NOMO-1 (cell line): Measurements from ENCODE around the gene WDR45B.

Experiments
- DNase-seq, 2 experiments: peaks; one replicate each; lab custom pipeline; 2025; ENCODE audit not compliant: unreplicated experiment in 2 of 2; lab: John Stamatoyannopoulos, UW

Gene WDR45B

GRCh38 chr17:82648165-82648668, at the start of gene WDR45B:
Gene WDR45B (minus strand): TSS chr17:82648444. CDS start chr17:82648340, 104 bp downstream.
- DNase-seq: peak; percentile 87 to 93

GRCh38 chr17:82697808-82698064, 49.5 kb upstream of the WDR45B start:
- DNase-seq: no peak

- DNase-seq: no peak
Measured at GRCh38 chr17:82696916-82697807, 48.9 kb upstream of the WDR45B start.

DNA sequence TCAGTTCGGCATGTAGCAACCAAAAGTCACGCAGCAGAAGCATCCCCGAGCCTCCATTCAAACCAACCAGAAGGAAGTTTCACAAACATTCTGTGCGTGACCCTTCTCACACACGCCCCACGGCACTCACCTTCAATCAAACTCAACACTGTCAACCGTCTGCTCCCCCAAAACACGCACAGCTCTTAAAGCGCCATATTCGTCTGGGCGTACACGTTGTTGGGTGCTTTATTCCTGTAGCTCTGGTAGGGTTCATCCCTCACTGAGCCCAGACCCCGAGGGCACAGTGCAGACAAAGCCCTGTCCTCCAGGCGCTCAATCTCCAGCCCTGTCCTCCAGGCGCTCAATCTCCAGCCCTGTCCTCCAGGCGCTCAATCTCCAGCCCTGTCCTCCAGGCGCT, 48.0 kb upstream of the WDR45B start:
- DNase-seq: no peak

- DNase-seq: no peak
Measured at GRCh38 chr17:82694647-82695046, 46.4 kb upstream of the WDR45B start.

DNA sequence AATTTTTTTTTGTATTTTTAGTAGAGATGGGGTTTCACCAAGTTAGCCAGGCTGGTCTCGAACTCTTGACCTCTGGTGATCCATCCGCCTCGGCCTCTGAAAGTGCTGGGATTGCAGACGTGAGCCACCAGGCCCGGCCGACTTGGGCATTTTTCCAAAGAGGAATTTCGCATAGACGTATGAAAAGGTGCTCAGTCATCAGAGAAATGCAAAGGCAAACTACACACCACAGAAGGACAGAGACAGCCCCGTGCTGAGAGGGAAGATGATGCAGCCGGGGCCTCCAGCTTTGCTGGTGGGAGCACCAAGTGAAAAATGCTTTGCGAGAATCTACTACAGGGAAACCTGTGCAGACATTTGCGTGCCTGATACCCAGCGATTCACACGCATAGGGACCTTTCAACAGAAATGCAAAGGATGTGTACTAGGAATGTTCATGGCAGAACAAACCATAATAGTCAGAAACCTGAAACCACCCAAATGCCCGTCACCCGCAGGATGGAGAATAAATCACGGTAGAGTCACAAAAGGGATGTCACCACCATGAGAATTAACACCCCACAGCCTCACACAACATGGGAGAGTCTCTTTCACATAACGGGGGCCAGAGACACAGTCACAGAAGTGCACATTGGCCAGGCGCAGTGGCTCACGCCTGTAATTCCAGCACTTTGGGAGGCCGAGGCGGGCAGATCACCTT, 45.1 kb upstream of the WDR45B start:
- DNase-seq: no peak

DNA sequence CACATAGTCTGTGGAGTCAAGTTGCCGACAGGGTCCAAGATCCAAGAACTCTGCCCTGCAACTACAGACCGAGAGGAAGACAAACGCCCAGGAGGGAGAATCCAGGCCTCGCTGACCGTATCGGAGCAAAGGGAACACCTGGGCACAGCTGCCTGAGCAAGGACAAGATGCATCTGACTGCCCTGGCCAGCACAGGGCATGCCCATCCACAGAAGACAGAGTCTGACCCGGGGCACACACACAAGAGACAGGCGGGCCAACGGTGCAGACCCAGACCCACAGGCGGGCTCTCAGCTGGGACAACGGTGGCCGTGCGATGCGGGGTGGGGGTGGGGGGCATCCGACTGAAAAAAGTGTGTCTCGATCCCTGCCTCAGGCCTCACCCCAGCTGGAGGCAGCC, 44.0 kb upstream of the WDR45B start:
- DNase-seq: no peak

DNA sequence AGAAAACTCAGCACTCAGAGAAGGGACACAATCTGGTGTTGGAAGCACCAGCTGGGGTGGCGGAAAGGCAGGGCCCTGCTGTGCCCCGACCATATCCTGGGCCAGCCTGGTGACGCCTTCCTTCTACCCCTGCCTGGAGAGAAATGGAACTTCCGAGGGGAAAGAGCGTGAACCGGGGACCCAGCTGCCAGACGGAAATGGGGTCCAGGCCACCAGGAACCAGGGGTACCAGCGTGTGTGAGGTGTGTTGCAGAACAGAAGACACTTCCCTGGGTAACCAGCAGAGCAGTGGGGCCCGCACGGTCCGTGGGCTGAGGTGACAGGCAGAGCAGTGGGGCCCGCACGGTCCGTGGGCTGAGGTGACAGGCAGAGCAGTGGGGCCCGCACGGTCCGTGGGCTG, 43.5 kb upstream of the WDR45B start:
- DNase-seq: no peak

- no peak for DNase-seq
Measured at GRCh38 chr17:82690786-82691489, 42.7 kb upstream of the WDR45B start.

- DNase-seq: no peak
Measured at GRCh38 chr17:82689077-82689476, 40.8 kb upstream of the WDR45B start.

DNA sequence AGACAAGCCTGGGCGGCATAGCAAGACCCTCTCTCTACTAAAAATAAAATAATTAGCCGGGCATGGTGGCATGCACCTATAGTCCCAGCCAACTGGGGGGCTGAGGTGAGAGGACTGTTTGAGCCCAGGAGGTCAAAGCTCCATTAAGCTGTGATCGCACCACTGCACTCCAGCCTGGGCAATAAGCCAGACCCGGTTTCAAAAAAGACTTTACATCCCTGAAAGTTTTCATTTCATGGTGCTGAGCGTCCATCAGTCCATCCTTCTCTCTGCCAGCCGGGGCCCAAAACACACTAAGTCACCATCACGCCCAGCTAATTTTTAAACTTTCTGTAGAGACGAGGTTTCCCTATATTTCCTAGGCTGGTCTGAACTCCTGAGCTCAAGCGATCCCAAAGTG, 39.6 kb upstream of the WDR45B start:
- no peak for DNase-seq

GRCh38 chr17:82687375-82687861, 39.2 kb upstream of the WDR45B start:
- no peak for DNase-seq

DNA sequence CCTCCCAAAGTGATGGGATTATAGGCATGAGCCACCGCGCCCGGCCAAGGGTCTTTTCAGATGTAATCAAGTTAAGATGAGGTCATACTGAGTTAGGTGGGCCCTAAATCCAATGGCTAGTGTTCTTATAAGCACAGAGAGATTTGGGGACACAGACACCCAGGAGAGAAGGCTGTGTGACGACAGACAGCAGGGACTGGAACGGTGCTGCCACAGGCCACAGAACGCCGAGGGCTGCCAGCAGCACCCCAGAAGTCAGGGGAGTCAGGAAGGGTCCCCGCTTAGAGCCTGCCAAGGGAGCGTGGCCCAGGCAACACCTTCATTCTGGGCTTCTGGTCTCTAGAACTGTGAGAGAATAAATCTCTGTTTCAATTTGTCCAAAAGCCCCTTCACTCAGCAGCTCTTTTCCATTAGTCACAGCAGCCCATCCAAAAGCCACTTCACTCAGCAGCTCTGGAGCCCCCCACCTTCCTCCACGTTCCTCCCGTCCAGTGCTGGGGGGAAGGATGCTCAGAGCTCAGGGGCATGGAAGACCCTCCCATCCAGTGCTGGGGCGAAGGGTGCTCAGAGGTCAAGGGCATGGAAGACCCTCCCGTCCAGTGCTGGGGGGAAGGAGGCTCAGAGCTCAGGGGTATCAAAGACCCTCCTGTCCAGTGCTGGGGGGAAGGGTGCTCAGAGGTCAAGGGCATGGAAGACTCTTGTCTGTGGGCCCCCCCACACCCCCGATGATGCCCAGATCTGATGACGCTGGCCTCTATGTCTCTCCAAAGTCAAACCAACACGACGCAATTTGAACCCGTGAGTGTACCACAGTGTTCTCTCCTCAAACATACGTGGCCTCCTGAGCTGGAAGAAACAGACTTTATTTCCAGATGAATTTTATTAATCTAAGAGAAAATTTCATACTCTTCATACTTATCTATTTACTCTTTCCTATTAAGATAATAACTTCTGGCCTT, 38.4 kb upstream of the WDR45B start:
- DNase-seq: no peak

DNA sequence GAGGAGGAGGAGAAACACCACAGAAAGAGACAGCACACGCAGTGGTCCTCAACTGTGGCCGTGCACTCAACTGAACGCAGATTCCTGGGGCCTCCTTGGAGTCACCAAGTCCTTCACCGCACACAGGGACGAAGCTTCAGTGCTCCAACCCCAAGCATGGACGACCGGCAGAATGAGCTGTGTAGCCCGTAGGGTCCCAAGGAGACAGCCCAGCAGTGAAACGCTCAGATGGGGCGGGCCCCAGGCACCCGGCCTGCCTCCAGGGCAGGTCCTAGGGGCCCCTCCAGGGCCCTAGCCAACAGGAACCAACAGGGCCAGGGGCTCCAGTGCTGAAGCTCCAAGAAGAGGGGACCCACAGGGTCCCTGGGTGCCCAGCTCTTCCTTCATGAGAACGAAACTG, 37.0 kb upstream of the WDR45B start:
- no peak for DNase-seq

DNA sequence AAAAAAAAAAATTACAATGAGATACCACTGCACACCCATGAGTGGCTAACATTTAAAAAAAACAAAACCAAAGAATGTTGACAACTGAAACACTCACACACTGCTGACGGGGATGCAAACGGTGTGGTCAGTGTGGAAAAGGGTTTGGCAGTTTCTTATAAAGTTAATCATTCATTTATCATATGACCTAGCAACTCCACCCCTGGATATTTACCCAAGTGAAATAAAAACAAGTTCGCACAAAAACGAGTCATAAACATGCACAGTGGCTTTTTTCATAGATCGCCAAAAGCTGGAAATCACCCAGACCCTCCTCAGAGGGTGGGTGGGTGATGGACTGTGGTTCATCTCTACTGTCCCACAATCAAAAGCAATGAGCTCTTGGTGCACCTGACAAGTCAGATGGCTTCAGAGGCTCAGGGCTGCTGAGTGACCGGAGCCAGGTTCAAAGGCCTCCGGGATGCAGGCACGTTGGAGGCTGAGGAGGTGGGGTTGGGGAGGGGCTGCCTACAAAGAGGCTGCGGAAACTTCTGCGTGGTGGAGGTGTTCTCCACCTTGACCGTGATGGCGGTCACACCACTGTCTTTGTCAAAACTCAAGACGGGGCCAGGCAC, 36.1 kb upstream of the WDR45B start:
- DNase-seq: no peak

GRCh38 chr17:82683534-82683933, 35.3 kb upstream of the WDR45B start:
- no peak for DNase-seq

GRCh38 chr17:82681547-82681946, 33.3 kb upstream of the WDR45B start:
- DNase-seq: no peak

DNA sequence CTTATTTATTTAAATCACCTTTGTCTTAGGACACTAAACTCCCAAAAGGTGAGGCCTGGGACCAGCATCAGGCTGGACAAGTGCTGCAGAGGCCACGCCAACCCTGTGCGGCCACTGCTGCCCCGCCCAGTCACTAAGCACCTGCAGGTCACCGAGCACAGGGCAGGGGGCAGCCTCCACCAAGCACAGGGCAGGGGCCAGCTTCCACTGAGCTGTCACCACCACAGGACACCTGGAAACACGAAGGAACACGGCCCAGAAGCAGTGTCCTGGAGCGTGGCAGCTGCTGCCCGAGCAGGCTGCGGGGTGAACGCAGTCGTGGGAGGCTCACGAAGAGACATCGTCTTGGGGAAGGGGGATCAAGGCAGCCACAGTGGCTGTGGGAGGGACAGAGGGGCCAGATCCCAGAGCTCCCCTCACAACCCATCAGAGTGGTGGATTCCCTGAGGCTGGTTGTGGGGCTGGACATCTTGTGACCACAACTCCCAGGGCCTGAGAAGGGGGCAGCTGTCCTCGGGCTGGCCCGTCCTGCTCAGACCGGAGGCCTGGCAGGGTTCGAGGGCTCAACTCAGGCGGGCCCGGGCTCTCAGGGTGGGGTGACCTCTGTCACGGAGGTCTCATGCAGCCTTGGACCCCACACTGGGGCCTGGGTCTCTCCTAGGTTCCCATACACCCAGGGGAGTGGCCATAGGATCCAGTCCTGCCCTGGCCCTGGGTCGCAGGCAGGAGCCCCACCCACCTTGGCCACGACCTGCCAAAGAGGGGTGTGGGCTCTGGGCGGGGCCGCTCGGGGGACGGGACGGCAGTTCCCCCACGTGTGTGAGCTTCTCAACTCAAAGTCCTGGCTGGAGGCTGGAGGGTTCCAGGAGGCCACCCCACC, 31.6 kb upstream of the WDR45B start:
- DNase-seq: no peak
